Gastroesophageal sphincter (tissue), 3 donors: ENCODE measurements around the gene ETV2.

Source experiments
- CTCF ChIP-seq, 4 experiments: fragments of 200-600 bp in 2 of 4; fragments of 450-650 bp in 2 of 4; sonication (generic) in 1 of 4; IDR thresholded peaks; one replicate each; pipeline ENCODE4 v1.5.1; 2017 to 2019; ENCODE audit warnings: antibody characterized with exemption in 4 of 4, mild to moderate bottlenecking in 2 of 4, moderate library complexity in 2 of 4
- POLR2AphosphoS5 ChIP-seq: sonication (generic); formaldehyde crosslinking; IDR thresholded peaks from one replicate; pipeline ENCODE4 v1.6.1; 2017; ENCODE audit warnings: antibody characterized with exemption

- no peak for TF ChIP-seq POLR2AphosphoS5
- TF ChIP-seq CTCF (IDR thresholded peaks at IDR 0.05) = no peak
Observed at GRCh38 chr19:35609851-35610353, 31.6 kb upstream of the ETV2 start.
